GM12878 (cell line): ENCODE data around the gene ZNF276. TPM values are rescaled to one million over a fixed set of nuclear protein-coding genes. Genes with fewer than 3 reads are reported as not detected.

ENCODE experiments used
- ATAC-seq: fragments of 200-7000 bp; cut with Tn5 transposase; 3 replicates; pipeline ENCODE4 v1.9.1; 2020; ENCODE audit warnings: mild to moderate bottlenecking, moderate library complexity
- BruUV-seq: library from RNA; stranded (reverse); fragments of 400-500 nt; replicated peaks from 2 replicates; lab custom pipeline; 2021; lab: Mats Ljungman, UMichigan
- CTCF ChIA-PET: fragments of 300-600 bp; sonication (Branson Sonifier 250); formaldehyde crosslinking; extraction: SDS; loops from one replicate; lab custom pipeline; 2021; ENCODE audit warnings: inconsistent platforms; lab: Yijun Ruan, JAX
- POLR2A ChIA-PET: fragments of 350-600 bp; formaldehyde crosslinking; extraction: SDS; loops from one replicate; lab custom pipeline; 2021; ENCODE audit warnings: inconsistent platforms; lab: Charles Lee
- RAD21 ChIA-PET: fragments of 300-600 bp; sonication (Branson Sonifier 250); formaldehyde crosslinking; loops from one replicate; lab custom pipeline; 2023; ENCODE audit warnings: antibody characterized with exemption; ENCODE audit not compliant: unreplicated experiment; lab: Charles Lee
- SMC1A ChIA-PET: fragments of 300-600 bp; sonication (Branson Sonifier 250); formaldehyde crosslinking; loops from one replicate; lab custom pipeline; 2023; ENCODE audit not compliant: unreplicated experiment, uncharacterized antibody; lab: Charles Lee
- DNase-seq: peaks from one replicate; pipeline ENCODE4 v3.0.0-alpha.2; 2011; ENCODE audit warnings: low read depth, low spot score
- FAIRE-seq: peaks from 3 replicates; lab custom pipeline; 2011; peaks lifted over from hg19 to GRCh38; lab: Jason Lieb, UNC
- H2AFZ ChIP-seq: 2 replicates; pipeline ENCODE4 v1.6.0; 2011; ENCODE audit warnings: low read depth, low read length, control low read depth; ENCODE audit not compliant: control insufficient read depth
- H3K27ac ChIP-seq: 2 replicates; pipeline ENCODE4 v1.5.1; 2011; ENCODE audit warnings: control low read depth; ENCODE audit not compliant: control insufficient read depth, insufficient read depth
- H3K27me3 ChIP-seq, 2 experiments: replicated peaks in 1 of 2; 2 replicates each; pipeline versions ENCODE4 v1.6.0 to v1.6.1; 2011; ENCODE audit warnings: low read length in 1 of 2; ENCODE audit not compliant: control insufficient read depth in 2 of 2, insufficient read depth in 2 of 2
- H3K36me3 ChIP-seq, 2 experiments: 2 replicates each; pipeline ENCODE4 v1.5.1; 2011; ENCODE audit warnings: low read length in 1 of 2; ENCODE audit not compliant: control insufficient read depth in 2 of 2, insufficient read depth in 2 of 2
- H3K4me1 ChIP-seq: 2 replicates; pipeline ENCODE4 v1.6.1; 2011; ENCODE audit warnings: mild to moderate bottlenecking, low read length, moderate library complexity, mixed read lengths; ENCODE audit not compliant: control insufficient read depth, insufficient read depth
- H3K4me2 ChIP-seq: 2 replicates; pipeline ENCODE4 v1.6.0; 2011; ENCODE audit warnings: control low read depth; ENCODE audit not compliant: control insufficient read depth, insufficient read depth
- H3K4me3 ChIP-seq: fragments of 200-600 bp; sonication (generic); 2 replicates; pipeline ENCODE4 v1.5.1; 2016
- H3K79me2 ChIP-seq: 2 replicates; pipeline ENCODE4 v1.6.0; 2011; ENCODE audit warnings: low read length; ENCODE audit not compliant: control insufficient read depth, insufficient read depth
- H3K9ac ChIP-seq: 2 replicates; pipeline ENCODE4 v1.8.0; 2011; ENCODE audit warnings: low read length, control low read depth, mixed read lengths; ENCODE audit not compliant: control insufficient read depth, insufficient read depth
- H3K9me3 ChIP-seq: replicated peaks from 3 replicates; pipeline ENCODE4 v1.5.1; 2011; ENCODE audit warnings: mild to moderate bottlenecking, low read length; ENCODE audit not compliant: control insufficient read depth, insufficient read depth
- H4K20me1 ChIP-seq: 2 replicates; pipeline ENCODE4 v1.6.0; 2011; ENCODE audit not compliant: control insufficient read depth, insufficient read depth
- CBX5 ChIP-seq: sonication (generic); IDR thresholded peaks from 2 replicates; pipeline ENCODE4 v1.6.1; 2016; ENCODE audit warnings: low read depth, moderate library complexity, mild to moderate bottlenecking, inconsistent platforms
- CEBPZ ChIP-seq: fragments of 150-350 bp; IDR thresholded peaks from 2 replicates; pipeline ENCODE4 v1.6.1; 2016; ENCODE audit warnings: low read depth, low read length
- CTCF ChIP-seq, 3 experiments: IDR thresholded peaks in 2 of 3; conservative IDR thresholded peaks in 1 of 3; 2 replicates each; pipeline ENCODE4 v1.5.1; 2011; ENCODE audit warnings: low read depth in 3 of 3, low read length in 3 of 3, mild to moderate bottlenecking in 3 of 3, control low read depth in 2 of 3, moderate library complexity in 2 of 3, inconsistent platforms in 1 of 3, mixed read lengths in 1 of 3; ENCODE audit not compliant: control insufficient read depth in 2 of 3, insufficient read depth in 1 of 3; ENCODE audit errors: extremely low read depth in 1 of 3
- E2F4 ChIP-seq: IDR thresholded peaks from 2 replicates; pipeline ENCODE4 v1.6.1; 2012; ENCODE audit warnings: low read depth, low read length, improper control_type of control experiment
- FOXK2 ChIP-seq: fragments of 450-650 bp; IDR thresholded peaks from 2 replicates; pipeline ENCODE4 v1.6.1; 2017; ENCODE audit warnings: mild to moderate bottlenecking, moderate library complexity
- MLLT1 ChIP-seq: fragments of 450-650 bp; IDR thresholded peaks from 2 replicates; pipeline ENCODE4 v1.6.1; 2016; ENCODE audit warnings: mild to moderate bottlenecking
- MXI1 ChIP-seq: fragments of 150-350 bp; IDR thresholded peaks from 2 replicates; pipeline ENCODE4 v1.6.1; 2011; ENCODE audit warnings: low read depth, mild to moderate bottlenecking, inconsistent platforms, low read length, improper control_type of control experiment
- RAD51 ChIP-seq: fragments of 450-650 bp; IDR thresholded peaks from 2 replicates; pipeline ENCODE4 v1.6.1; 2016; ENCODE audit warnings: moderate library complexity, mild to moderate bottlenecking, inconsistent platforms
- RUNX3 ChIP-seq: IDR thresholded peaks from 2 replicates; pipeline ENCODE4 v1.6.1; 2012; ENCODE audit warnings: low read length, inconsistent platforms
- SIX5 ChIP-seq: IDR thresholded peaks from 2 replicates; pipeline ENCODE4 v1.6.1; 2011; ENCODE audit warnings: mild to moderate bottlenecking, low read depth, low read length, moderate library complexity; ENCODE audit not compliant: severe bottlenecking
- SREBF1 ChIP-seq: IDR thresholded peaks from 2 replicates; pipeline ENCODE4 v1.6.1; 2012; ENCODE audit warnings: mild to moderate bottlenecking, low read length
- USF1 ChIP-seq: IDR thresholded peaks from 2 replicates; pipeline ENCODE4 v1.6.1; 2011; ENCODE audit warnings: borderline replicate concordance, low read depth, mild to moderate bottlenecking, moderate library complexity, mixed read lengths, low read length; ENCODE audit not compliant: insufficient read depth; ENCODE audit errors: extremely low read length
- ZBED1 ChIP-seq: IDR thresholded peaks from 2 replicates; pipeline ENCODE4 v1.6.1; 2016; ENCODE audit warnings: borderline replicate concordance
- WGBS: methylation state at CpG from one replicate; pipeline ENCODE4 v1.1.6; 2016; ENCODE audit warnings: low lambda C conversion rate; ENCODE audit not compliant: insufficient replicate concordance, insufficient coverage; ENCODE audit errors: missing lambda C conversion rate; 5-methylcytosine and 5-hydroxymethylcytosine counted together
- in situ Hi-C: fragments of 300-500 bp; cut with MboI; formaldehyde crosslinking; loops from 9 replicates; pipeline ENCODE4 v1.14.3; 2018; ENCODE audit warnings: mixed read lengths
- intact Hi-C: fragments of 100-400 bp; cut with micrococcal nuclease; formaldehyde crosslinking; loops from one replicate; pipeline ENCODE4 v1.14.2; 2022; ENCODE audit not compliant: unreplicated experiment
- polyA plus RNA-seq, 11 experiments: library from polyadenylated mRNA; depleted of rRNA in 4 of 11; unstranded in 6 of 11; stranded (reverse) in 5 of 11; fragments of >200 nt; fragmentation: Nextera tagmentation in 4 of 11; fragmentation: Illumina TruSeq in 1 of 11; extraction: Ambion mirVana in 4 of 11; extraction: Trizol in 1 of 11; gene quantifications; 1 replicate in 1 of 11; 2 replicates in 10 of 11; pipeline versions ENCODE4 v1.2.1 to v1.2.3, GENCODE V29; 2011 to 2016; ENCODE audit warnings: inconsistent platforms in 2 of 11, missing spikeins in 2 of 11, low read depth in 1 of 11
- total RNA-seq, 4 experiments: library from RNA; depleted of rRNA in 3 of 4; stranded (reverse); fragments of >200 nt in 3 of 4; fragmentation: Illumina TruSeq in 1 of 4; extraction: Trizol in 1 of 4; gene quantifications; 2 replicates each; pipeline versions ENCODE4 v1.2.1 to v1.2.3, GENCODE V29; 2013 to 2021

ZNF276 gene
- total and polyA plus RNA-seq, 10 of the 15 experiments (the other 5 are each of a cell fraction or from before 2014, with no cell fraction given), result 0.27 to 22.7 (median 8.7) TPM

GRCh38 chr16:89770367-89770766, 49.0 kb downstream of the ZNF276 start:
- intact Hi-C loops, result no loop called here
- POLR2A ChIA-PET, result no interaction called here
- no peaks in the 10 kb centered on the region for H3K79me2 ChIP-seq
- H3K9ac ChIP-seq, result no peak overlapping the region
- H3K36me3 ChIP-seq, result peaks cover 25 to 33% of the 10 kb centered on the region in 2 experiments
- in situ Hi-C loops, result no loop called here
- BruUV-seq, result no TSS peak
- no peak overlapping the region for H3K4me2 ChIP-seq
- no peak for DNase-seq
- 95% methylated on average over 16 of the region's 16 CpGs for WGBS
- SMC1A ChIA-PET, result no interaction called here
- H4K20me1 ChIP-seq, result no peaks in the 10 kb centered on the region
- no peaks in the 10 kb centered on the region for H3K9me3 ChIP-seq
- no peak overlapping the region for H3K4me3 ChIP-seq
- CTCF ChIA-PET, result interaction anchor here (1.3 kb wide), 1 partner anchor 31 kb away, joined by 4 read pairs; no protein-coding TSS in a partner anchor
- peaks cover 10% of the 10 kb centered on the region for H3K4me1 ChIP-seq
- no peak overlapping the region for H3K27ac ChIP-seq
- RAD21 ChIA-PET, result no interaction called here
- no peak for FAIRE-seq
- no peaks in the 10 kb centered on the region for H3K27me3 ChIP-seq
- H2AFZ ChIP-seq, result no peak overlapping the region
- no peak for ATAC-seq
- TF ChIP-seq RUNX3, result no peak
- TF ChIP-seq CEBPZ, result no peak
- no peak for TF ChIP-seq USF1
- TF ChIP-seq MXI1, result no peak
- TF ChIP-seq SIX5, result no peak
- TF ChIP-seq MLLT1, result no peak
- no peak for TF ChIP-seq SREBF1
- TF ChIP-seq CBX5, result no peak
- no peak for TF ChIP-seq CTCF (IDR thresholded peaks at IDR 0.05 in 2 of 3, conservative IDR thresholded peaks at IDR 0.05 in 1 of 3; ENCODE audit: control insufficient read depth in 2 of 3, extremely low read depth in 1 of 3, insufficient read depth in 1 of 3, low read depth in 3 of 3, low read length in 3 of 3)
- no peak for TF ChIP-seq ZBED1
- TF ChIP-seq FOXK2, result no peak
- TF ChIP-seq RAD51, result no peak
- no peak for TF ChIP-seq E2F4
